HepG2 (cell line): ENCODE results near the gene EEF2. TPM values are rescaled to one million over a fixed set of nuclear protein-coding genes. Genes with fewer than 3 reads are reported as not detected.

Source experiments
- CAMTA2 ChIP-seq: sonication (generic); formaldehyde crosslinking; IDR thresholded peaks from 2 replicates; pipeline ENCODE4 v1.4.0; 2020; ENCODE audit warnings: mild to moderate bottlenecking, missing genetic modification reagents, borderline replicate concordance
- CSRNP1 ChIP-seq: sonication (generic); formaldehyde crosslinking; IDR thresholded peaks from 2 replicates; pipeline ENCODE4 v1.8.1; 2023; ENCODE audit warnings: mild to moderate bottlenecking, missing genetic modification reagents
- DBP ChIP-seq: sonication (generic); formaldehyde crosslinking; IDR thresholded peaks from 2 replicates; pipeline ENCODE4 v1.4.0; 2020; ENCODE audit warnings: missing genetic modification reagents; ENCODE audit errors: not compliant biosample characterization
- ELK4 ChIP-seq: sonication (generic); formaldehyde crosslinking; IDR thresholded peaks from 2 replicates; pipeline ENCODE4 v1.9.0; 2021; ENCODE audit warnings: missing genetic modification reagents, borderline replicate concordance
- HNRNPK ChIP-seq: fragments of 200-400 bp; formaldehyde crosslinking; IDR thresholded peaks from 2 replicates; pipeline ENCODE4 v1.6.1; 2018; ENCODE audit warnings: low read length, low read depth, moderate library complexity, mild to moderate bottlenecking; ENCODE audit not compliant: poor library complexity, severe bottlenecking
- IRF1 ChIP-seq: sonication (generic); formaldehyde crosslinking; IDR thresholded peaks from 2 replicates; pipeline ENCODE4 v1.4.0; 2020; ENCODE audit warnings: low read depth, mild to moderate bottlenecking, missing genetic modification reagents
- PHF20 ChIP-seq: sonication (generic); formaldehyde crosslinking; IDR thresholded peaks from 2 replicates; pipeline ENCODE4 v1.5.0; 2020; ENCODE audit warnings: mild to moderate bottlenecking, missing genetic modification reagents
- RAD21 ChIP-seq: fragments of 450-650 bp; formaldehyde crosslinking; IDR thresholded peaks from 2 replicates; pipeline ENCODE4 v1.5.0; 2020; ENCODE audit warnings: mild to moderate bottlenecking
- SIN3A ChIP-seq: IDR thresholded peaks from 2 replicates; pipeline ENCODE4 v1.6.1; 2011; ENCODE audit warnings: low read depth, mild to moderate bottlenecking, control low read depth, low read length, borderline replicate concordance
- TFDP1 ChIP-seq: IDR thresholded peaks from 2 replicates; pipeline ENCODE4 v1.6.1; 2016; ENCODE audit warnings: missing compliant biosample characterization, missing genetic modification reagents, borderline replicate concordance
- ZFP90 ChIP-seq: sonication (generic); formaldehyde crosslinking; IDR thresholded peaks from 2 replicates; pipeline ENCODE4 v1.8.0; 2022; ENCODE audit warnings: missing genetic modification reagents, mild to moderate bottlenecking, inconsistent platforms, borderline replicate concordance
- ZNF468 ChIP-seq: sonication (generic); formaldehyde crosslinking; IDR thresholded peaks from 2 replicates; pipeline ENCODE4 v1.8.0; 2022; ENCODE audit warnings: mild to moderate bottlenecking, moderate library complexity, missing genetic modification reagents
- ZNF572 ChIP-seq: sonication (generic); formaldehyde crosslinking; IDR thresholded peaks from 2 replicates; pipeline ENCODE4 v1.5.1; 2020; ENCODE audit warnings: mild to moderate bottlenecking, missing genetic modification reagents
- ZNF652 ChIP-seq: IDR thresholded peaks from 2 replicates; pipeline ENCODE4 v1.6.1; 2016; ENCODE audit warnings: low read depth, borderline replicate concordance
- ZNF781 ChIP-seq: sonication (generic); formaldehyde crosslinking; IDR thresholded peaks from 2 replicates; pipeline ENCODE4 v1.5.1; 2020; ENCODE audit warnings: borderline replicate concordance, mild to moderate bottlenecking, missing genetic modification reagents; ENCODE audit errors: not compliant biosample characterization
- ZNF784 ChIP-seq: sonication (generic); formaldehyde crosslinking; IDR thresholded peaks from 2 replicates; pipeline ENCODE4 v1.5.1; 2020; ENCODE audit warnings: missing genetic modification reagents, mild to moderate bottlenecking, borderline replicate concordance
- ZNF790 ChIP-seq: sonication (generic); formaldehyde crosslinking; IDR thresholded peaks from 2 replicates; pipeline ENCODE4 v1.8.0; 2022; ENCODE audit warnings: missing genetic modification reagents, mild to moderate bottlenecking, borderline replicate concordance
- ZXDC ChIP-seq: sonication (generic); formaldehyde crosslinking; IDR thresholded peaks from 2 replicates; pipeline ENCODE4 v1.5.0; 2020; ENCODE audit warnings: mild to moderate bottlenecking, missing genetic modification reagents
- polyA plus RNA-seq, 8 experiments: library from polyadenylated mRNA; depleted of rRNA in 3 of 8; stranded (reverse) in 7 of 8; unstranded in 1 of 8; fragments of >200 nt; fragmentation: Illumina TruSeq in 4 of 8; extraction: Trizol in 4 of 8; gene quantifications; 2 replicates each; pipeline versions ENCODE4 v1.2.1 to v1.2.3, GENCODE V29; 2011 to 2016; ENCODE audit warnings: low read depth in 4 of 8, missing spikeins in 1 of 8, mixed read lengths in 1 of 8; ENCODE audit not compliant: insufficient read depth in 1 of 8
- total RNA-seq, 5 experiments: library from RNA; depleted of rRNA; stranded (reverse); fragments of >200 nt; fragmentation: Illumina TruSeq; extraction: Trizol; gene quantifications; 2 replicates each; pipeline ENCODE4 v1.2.3, GENCODE V29; 2016; ENCODE audit warnings: low read depth in 1 of 5

Gene EEF2
- total and polyA plus RNA-seq, 2 of the 13 experiments (the other 11 are each of a cell fraction or from before 2014, with no cell fraction given): 1,441 to 1,777 TPM

GRCh38 chr19:3986260-3987041, 1.2 kb upstream of the EEF2 start (continued):
- TF ChIP-seq IRF1 (CRISPR knock-in tag) (no peak), RAD21 (CRISPR knock-in tag) (peak; percentile 38), TFDP1 (no peak), PHF20 (CRISPR knock-in tag) (no peak), ZNF781 (CRISPR knock-in tag) (no peak), ZNF784 (CRISPR knock-in tag) (0 out of 2 replicates have a peak, but pooled peaks have one; percentile 30), SIN3A (peak; percentile 36; the same call in 1 of the 2 replicates), ZNF790 (CRISPR knock-in tag) (no peak), ZNF468 (no peak), CAMTA2 (CRISPR knock-in tag) (0 out of 2 replicates have a peak, but pooled peaks have one; percentile 40), HNRNPK (no peak), ZFP90 (CRISPR knock-in tag) (0 out of 2 replicates have a peak, but pooled peaks have one; percentile 28), ZXDC (CRISPR knock-in tag) (no peak), DBP (CRISPR knock-in tag) (no peak), CSRNP1 (CRISPR knock-in tag) (no peak), ELK4 (no peak), ZNF652 (CRISPR knock-in tag) (peak; percentile 17; the same call in 1 of the 2 replicates), ZNF572 (CRISPR knock-in tag) (no peak)
